IPS-NIHi7 (cell line): ENCODE results near the gene THAP6.
"Not testable (repeated sequence)": the region's sequence is repeated elsewhere in the genome, so short reads cannot be mapped to it uniquely, and the experiment has no call there.

Experiments
- DNase-seq: peaks from one replicate; pipeline ENCODE4 v3.0.0; 2012; ENCODE audit warnings: mixed read lengths; ENCODE audit errors: extremely low spot score

The THAP6 gene, protein sequence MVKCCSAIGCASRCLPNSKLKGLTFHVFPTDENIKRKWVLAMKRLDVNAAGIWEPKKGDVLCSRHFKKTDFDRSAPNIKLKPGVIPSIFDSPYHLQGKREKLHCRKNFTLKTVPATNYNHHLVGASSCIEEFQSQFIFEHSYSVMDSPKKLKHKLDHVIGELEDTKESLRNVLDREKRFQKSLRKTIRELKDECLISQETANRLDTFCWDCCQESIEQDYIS

DNA sequence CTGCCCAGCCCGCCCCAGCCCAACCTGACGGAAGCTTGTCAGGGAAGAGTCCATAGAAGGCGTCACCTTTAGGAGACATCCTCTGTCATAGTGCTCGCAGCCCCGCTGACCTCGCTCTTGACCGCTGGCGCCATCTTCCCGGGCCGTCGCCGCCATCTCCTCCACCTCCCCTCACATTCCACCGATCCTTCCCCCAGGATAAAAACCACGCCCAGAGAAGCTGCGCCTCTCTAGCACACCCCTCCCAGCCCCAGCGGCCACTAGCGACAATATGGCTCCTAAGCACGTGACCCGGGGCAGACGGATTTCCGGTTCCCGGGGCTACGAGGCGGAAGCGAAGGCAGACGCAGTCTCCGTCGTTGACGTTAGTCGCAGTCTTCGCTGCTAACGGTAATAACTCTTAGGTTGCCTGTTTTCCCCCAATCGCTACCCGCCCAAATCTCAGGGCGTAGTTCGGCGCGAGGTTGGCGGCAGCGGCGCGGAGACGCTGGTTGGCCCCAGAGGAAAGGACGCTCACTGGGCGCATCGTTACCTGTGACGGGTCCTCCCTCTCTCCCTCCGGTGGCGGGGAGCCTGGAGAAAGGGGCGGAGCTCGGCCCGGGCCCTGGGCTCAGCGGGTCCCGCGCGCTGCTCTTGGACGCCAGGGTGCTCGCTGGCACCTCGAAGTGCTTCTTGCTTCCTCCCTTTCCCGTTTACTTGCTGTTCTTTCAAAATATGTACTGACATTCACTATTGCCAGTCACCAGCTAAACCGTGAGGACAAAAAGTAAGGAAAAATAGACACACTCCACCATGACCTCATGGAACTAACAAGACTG is at the start of gene THAP6, which contains the start of gene RCHY1:
Gene THAP6 (plus strand): TSS at position 343 of the 818 bp plus-strand sequence. CDS start 980 bp downstream, outside the sequence.
Gene RCHY1 (minus strand): TSS at position 273 of the 818 bp plus-strand sequence. CDS start 117 bp downstream, at position 156.
- peak; percentile 90 for DNase-seq

DNA sequence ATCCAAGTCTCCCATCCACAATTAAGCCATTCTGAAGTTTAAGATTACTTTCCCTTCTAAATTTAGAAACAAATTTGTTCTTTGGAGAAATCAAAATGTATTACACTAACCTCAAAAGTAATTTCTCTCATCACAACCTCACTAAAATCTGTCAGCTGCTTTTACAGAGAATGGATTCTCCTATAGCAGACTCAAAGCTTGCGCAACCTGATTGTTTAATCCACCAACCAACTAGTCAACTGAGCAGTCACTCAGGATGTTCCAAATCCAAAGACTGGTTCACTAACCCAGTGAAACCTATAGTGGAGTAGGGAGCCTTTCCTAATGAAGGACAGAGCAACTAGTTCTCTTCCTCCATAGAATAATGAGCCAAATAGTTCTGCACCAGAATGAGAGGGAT is 44.4 kb upstream of the THAP6 start:
- DNase-seq = no peak

DNA sequence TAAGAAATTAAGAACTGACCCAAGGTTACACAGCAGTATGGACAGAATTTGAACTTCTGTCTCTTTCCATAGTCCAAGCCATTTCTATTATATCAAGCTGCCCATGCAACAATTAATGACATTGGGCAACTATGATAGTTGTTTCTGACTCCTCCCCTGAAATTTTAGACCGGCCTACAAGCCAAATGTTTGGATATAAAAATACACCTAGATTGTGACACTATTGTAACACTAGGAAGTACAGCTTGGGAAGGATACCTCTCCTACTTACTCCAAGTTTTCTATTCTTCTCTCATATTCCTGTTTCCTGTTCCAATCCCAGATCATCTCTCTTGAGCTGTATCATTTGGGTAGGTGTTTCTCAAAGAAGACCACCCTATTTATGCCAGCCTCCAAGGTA is 43.5 kb upstream of the THAP6 start:
- no peak for DNase-seq

GRCh38 chr4:75477201-75477600 is 37.1 kb upstream of the THAP6 start:
- no peak for DNase-seq

DNA sequence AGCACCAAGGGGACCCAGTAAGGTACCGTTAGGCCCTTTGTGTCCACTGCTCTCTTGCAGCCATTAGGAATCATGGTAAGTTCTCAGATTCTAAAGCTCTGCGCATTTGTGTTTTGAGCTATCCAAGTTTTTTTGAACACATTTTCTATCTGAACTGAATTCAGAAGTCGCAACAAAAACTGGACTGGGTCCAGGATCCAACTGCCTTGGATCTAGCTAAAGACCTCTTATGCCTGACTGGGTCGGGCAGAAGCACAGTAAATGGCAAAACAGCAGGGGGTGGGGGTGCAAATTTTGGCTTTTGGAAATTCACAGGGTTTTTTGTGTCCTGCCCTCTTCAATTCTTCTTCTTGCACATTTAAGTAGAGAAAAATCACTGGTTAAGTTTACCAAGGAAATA is 30.1 kb upstream of the THAP6 start:
- no peak for DNase-seq

GRCh38 chr4:75490155-75490554 is 24.1 kb upstream of the THAP6 start:
- no peak for DNase-seq

DNA sequence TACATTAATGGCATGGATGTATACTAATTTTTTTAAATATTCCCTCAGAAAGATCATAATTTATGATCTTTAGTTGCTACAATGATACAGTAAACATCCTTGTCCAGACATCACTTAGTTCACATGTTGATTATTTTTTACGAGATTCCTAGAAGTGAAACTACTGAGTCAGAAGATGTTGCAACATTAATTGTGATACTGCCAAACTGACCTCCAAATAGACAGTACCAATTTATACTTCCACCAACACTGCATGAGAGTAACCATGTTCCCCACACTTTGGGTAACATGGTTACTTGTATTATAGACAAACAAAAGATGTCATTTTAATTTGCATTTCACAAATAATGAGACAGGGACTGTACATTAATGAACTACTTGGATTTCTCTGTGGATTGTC is 19.7 kb upstream of the THAP6 start:
- DNase-seq = no peak

DNA sequence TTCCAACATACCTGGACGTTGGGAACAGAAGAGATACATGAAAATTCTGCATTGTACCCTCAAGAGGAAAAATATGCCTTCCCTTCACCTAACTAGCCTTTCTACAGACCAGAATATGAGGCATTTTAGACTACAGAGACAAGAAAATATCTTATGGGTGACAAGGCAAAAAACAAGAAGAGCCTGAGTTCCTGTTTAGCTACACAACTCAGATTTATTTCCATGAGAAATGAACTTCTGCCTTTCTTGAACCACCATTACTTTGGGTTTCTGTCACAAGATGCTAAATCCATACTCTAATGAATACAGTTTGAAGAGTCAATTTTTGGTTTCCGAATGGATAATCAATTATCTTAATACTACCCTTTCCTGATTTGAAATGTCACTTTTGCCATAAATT is 18.8 kb upstream of the THAP6 start:
- DNase-seq = no peak

DNA sequence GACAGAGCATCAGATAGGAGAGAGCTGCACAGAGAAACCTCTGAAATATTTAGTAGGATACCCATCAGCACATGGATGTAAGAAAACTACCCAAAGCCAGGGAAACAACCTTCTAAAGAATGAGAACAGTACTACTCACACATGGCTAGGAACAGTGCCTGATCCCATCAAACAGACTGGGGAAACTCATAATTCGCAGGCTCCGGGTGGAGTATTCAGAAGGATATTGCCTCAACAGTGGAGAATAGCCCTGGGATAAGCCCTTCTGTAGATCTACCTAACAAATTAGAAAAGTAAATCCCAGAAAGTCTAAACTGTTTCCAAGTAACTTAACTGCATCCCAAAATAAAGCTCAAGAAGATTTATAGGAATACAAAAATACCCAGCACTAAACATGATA is 17.9 kb upstream of the THAP6 start:
- DNase-seq = no peak

GRCh38 chr4:75497133-75497532 is 17.1 kb upstream of the THAP6 start:
- DNase-seq = no peak

DNA sequence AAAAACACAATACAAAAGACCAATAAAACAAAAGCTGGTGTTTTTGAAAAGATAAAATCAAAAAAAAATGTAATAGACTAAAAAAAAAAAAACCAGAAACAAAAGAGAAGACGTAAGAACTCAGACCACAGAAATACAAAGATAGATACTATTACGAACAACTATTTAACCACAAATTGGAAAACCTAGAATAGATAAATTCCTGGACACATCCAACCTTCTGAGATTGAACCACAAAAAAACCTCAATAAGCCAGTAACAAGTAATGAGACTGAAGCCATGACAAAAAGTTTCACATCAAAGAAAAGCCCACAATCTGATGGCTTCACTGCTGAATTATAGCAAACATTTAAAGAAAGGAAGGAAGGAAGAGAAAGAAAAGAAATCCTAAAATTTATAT is 16.2 kb upstream of the THAP6 start:
- no peak for DNase-seq

DNA sequence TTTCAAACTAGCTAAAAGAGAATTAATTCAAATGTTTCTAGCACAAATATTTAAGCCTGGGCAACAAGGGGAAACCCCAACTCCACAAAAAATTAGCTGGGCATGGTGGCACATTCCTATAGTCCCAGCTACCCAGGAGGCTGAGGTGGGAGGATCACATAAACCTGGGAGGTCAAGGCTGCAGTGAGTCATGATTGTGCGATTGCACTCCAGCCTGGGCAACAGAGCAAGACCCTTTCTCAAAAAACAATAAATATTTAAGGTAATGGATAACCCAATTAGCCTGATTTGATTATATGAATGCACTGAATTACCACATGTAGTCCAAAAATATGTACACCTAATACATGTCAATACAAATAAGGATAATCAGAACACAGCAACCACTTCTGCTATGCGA is 14.4 kb upstream of the THAP6 start:
- no peak for DNase-seq

DNA sequence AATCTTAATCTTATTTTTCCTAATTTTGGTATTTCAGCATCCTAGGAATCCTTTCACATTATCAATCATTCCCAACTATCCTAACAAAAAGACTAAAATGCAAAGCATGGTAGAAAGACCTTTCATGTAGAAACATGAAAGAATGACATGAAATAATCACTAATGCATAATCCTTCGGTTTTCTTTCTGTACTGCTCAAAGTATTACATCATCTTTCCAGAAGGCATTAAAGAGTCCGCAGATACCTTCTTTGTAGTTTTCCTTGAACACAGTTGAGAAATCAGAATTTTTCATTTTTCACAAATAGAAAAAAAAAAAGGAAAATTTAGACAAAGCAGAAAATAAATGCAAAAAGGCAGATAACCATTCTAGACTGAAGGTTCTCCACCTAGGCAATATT is 11.6 kb upstream of the THAP6 start:
- no peak for DNase-seq

DNA sequence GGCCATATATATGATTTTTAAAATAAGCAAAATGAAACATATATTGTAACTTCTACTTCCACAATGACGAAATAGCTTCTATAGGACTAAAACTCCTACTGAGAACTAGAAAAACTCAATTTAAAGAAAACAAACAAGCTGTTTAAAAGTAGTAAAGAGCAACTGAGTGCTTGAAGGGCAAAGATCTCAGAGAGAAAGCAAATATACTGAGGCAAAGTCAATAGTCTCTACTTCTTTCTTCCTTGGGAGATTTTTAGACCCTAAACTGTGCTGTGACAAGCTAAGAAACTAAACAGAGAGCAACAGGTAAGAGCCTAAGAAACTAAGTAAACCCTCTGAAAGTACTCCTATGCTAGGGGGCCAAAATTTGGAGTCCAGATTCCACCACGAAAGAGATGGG is 8.6 kb upstream of the THAP6 start:
- no peak for DNase-seq

DNA sequence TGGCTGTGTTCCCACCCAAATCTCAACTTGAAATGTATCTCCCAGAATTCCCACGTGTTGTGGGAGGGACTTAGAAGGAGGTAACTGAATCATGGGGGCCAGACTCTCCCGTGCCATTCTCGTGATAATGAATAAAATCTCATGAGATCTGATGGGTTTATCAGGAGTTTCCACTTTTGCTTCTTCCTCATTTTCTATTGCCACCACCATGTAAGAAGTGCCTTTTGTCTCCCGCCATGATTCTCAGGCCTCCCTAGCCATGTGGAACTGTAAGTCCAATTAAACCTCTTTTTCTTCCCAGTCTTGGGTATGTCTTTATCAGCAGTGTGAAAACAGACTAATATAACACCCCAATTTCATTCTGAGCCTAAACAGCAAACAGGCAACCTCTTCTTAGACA is 4.7 kb upstream of the THAP6 start:
- DNase-seq = not testable (repeated sequence)

DNA sequence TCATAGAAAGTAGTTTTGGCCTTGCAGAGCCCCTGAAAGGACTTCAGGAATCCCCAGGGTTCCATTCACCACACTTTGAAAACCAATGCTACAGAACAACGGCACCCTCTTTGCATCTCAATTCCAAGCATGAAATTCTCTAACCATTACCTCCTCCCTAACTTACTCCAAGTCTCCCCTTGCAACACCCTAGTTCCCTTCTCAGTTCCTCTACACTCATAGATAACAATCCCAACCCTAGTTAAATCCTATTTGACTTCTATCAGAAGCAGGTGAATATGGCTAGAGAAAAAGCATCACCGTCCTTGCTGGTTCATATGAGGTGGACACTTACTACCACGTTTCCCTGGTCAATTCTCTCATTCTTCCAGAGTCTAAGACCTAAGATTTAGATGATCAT is 2.4 kb upstream of the THAP6 start:
- no peak for DNase-seq

DNA sequence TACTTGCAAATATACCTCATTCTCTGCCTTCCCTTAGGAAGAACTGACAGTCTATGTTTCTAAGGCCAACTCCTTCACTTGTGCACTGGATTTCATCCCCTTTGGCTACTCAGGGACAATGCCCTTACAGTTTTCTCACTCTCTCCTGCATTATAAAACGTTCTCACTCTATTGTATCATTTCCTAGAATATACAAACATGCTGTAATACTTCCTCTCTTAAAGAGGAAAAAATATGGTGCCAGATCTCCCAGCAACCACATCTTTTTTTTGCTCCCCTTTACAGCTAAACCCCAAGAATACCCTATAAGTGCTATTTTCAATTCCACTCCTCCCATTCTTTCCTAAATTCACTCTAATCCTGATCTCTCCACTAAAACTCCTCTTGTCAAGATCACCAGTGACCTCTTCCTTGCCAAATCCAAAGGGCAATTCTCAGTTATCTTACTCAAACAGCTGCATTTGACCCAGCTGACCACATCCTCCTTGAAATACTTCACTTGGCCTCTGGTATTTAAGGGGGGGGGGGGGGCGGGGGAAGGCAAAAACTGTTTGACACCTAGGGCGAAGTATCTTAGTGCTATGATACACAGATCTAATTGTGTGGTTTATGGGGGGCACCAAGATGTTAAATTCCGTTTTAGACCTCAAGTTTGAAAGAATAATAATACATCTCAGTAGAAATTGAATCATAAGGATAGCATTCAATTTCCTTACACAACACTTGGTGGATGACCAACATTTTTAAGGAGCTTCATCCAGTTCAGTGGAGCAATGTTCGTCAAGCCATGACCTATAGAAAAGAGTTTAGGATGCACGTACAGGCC is 1.7 kb upstream of the THAP6 start:
- no peak for DNase-seq

DNA sequence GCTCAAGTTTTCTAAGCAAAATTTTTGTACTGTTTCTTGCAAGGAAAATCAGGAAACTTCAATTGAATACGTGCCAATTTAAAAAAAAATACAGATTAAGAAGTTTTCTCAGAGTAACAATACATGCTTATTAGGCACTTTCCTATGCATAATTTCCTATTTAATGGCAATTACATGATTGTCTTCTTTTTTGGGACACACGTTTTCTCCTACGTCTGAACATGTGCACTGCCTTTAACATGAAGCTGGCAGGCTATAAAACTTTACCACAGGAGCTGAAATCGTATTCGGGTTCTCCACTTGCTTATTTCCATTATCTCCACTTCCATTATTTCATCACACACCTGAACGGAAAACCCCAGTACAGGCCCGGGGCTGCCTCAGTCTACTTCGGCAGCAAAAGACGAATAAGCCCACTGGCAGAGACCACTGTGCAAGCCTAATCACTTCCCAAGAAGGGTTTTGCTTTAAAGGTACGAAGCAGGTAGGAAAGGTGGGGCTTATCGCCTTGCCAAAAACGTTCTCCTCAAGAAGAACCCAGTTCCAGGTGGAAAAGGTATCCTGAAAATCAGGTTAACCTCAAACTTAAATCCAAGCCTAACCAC is 645 bp upstream of the THAP6 start:
- DNase-seq = no peak

GRCh38 chr4:75514949-75515612 is 808 bp downstream of the THAP6 start:
- DNase-seq = no peak

DNA sequence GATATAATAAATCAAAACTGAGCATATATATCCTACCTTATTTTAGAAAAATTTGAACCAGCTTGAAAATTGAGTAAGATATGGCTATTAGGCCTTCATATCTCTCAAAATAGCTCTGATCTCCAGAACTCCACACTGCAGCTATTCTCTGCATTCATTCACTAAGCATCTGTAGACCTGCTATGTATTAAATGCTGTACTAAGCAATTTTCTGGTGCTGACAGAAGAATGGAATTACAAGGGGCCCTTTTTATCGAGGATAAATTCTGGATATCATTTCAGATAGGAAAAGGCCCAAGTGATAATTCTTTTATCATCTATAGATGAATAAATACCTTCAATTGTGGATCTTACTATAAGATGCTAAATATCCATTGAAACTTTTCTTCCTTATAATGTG is 1.9 kb downstream of the THAP6 start:
- DNase-seq = no peak

DNA sequence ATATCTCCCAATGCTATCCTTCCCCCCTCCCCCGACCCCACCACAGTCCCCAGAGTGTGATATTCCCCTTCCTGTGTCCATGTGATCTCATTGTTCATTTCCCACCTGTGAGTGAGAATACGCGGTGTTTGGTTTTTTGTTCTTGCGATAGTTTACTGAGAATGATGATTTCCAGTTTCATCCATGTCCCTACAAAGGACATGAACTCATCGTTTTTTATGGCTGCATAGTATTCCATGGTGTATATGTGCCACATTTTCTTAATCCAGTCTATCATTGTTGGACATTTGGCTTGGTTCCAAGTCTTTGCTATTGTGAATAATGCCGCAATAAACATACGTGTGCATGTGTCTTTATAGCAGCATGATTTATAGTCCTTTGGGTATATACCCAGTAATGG is 5.2 kb downstream of the THAP6 start:
- not testable (repeated sequence) for DNase-seq
